ENCODE measurements around the gene RFX1.

The RFX1 gene

GRCh38 chr19:13918726-13919411 lies 87.3 kb downstream of the RFX1 start:
- Mint-ChIP-seq H3K9me3 (peaks cover 6% of the 10 kb centered on the region), H3K4me1 (ENCODE audit: low read depth) (no peaks in the 10 kb centered on the region), H3K27me3 (ENCODE audit: low read depth) (no peaks in the 10 kb centered on the region), H3K4me3 (no peak overlapping the region), H3K36me3 (ENCODE audit: low read depth) (peaks cover 39% of the 10 kb centered on the region), H3K27ac (no peak overlapping the region)

- no peaks in the 10 kb centered on the region for H3K4me1 Mint-ChIP-seq (ENCODE audit: low read depth)
- H3K4me3 Mint-ChIP-seq: no peak overlapping the region
- H3K36me3 Mint-ChIP-seq (ENCODE audit: low read depth): peaks cover 36% of the 10 kb centered on the region
- no peaks in the 10 kb centered on the region for H3K27me3 Mint-ChIP-seq (ENCODE audit: low read depth)
- peaks cover 6% of the 10 kb centered on the region for H3K9me3 Mint-ChIP-seq
- no peak overlapping the region for H3K27ac Mint-ChIP-seq
Observed at GRCh38 chr19:13917888-13918406, 88.2 kb downstream of the RFX1 start.

GRCh38 chr19:13914777-13915176 lies 91.3 kb downstream of the RFX1 start:
- H3K4me1 Mint-ChIP-seq (ENCODE audit: low read depth): no peaks in the 10 kb centered on the region
- H3K27ac Mint-ChIP-seq: no peak overlapping the region
- H3K9me3 Mint-ChIP-seq: no peaks in the 10 kb centered on the region
- H3K4me3 Mint-ChIP-seq: no peak overlapping the region
- no peaks in the 10 kb centered on the region for H3K27me3 Mint-ChIP-seq (ENCODE audit: low read depth)
- H3K36me3 Mint-ChIP-seq (ENCODE audit: low read depth): peaks cover 10% of the 10 kb centered on the region

GRCh38 chr19:13913352-13913751 lies 92.8 kb downstream of the RFX1 start:
- no peaks in the 10 kb centered on the region for H3K4me1 Mint-ChIP-seq (ENCODE audit: low read depth)
- no peak overlapping the region for H3K27ac Mint-ChIP-seq
- H3K27me3 Mint-ChIP-seq (ENCODE audit: low read depth): no peaks in the 10 kb centered on the region
- H3K9me3 Mint-ChIP-seq: no peaks in the 10 kb centered on the region
- no peak overlapping the region for H3K4me3 Mint-ChIP-seq
- peaks cover 5% of the 10 kb centered on the region for H3K36me3 Mint-ChIP-seq (ENCODE audit: low read depth)
